K562 (cell line): ENCODE results near the gene PPT2. TPM values are rescaled to one million over a fixed set of nuclear protein-coding genes. Genes with fewer than 3 reads are reported as not detected.

Experiments used
- ARHGAP35 ChIP-seq: fragments of 450-650 bp; IDR thresholded peaks from 2 replicates; pipeline ENCODE4 v1.6.1; 2018; ENCODE audit not compliant: partially characterized antibody
- CBFA2T3 ChIP-seq: fragments of 450-650 bp; IDR thresholded peaks from 2 replicates; pipeline ENCODE4 v1.6.1; 2017
- CCNT2 ChIP-seq: IDR thresholded peaks from 2 replicates; pipeline ENCODE4 v1.6.1; 2011; ENCODE audit warnings: borderline replicate concordance, low read depth, mild to moderate bottlenecking, moderate library complexity, mixed read lengths, low read length; ENCODE audit not compliant: insufficient read length; ENCODE audit errors: extremely low read depth
- CHD4 ChIP-seq: fragments of 200-600 bp; sonication (generic); IDR thresholded peaks from 3 replicates; pipeline ENCODE4 v1.6.1; 2012; ENCODE audit warnings: low read depth, mild to moderate bottlenecking, mixed read lengths, low read length, inconsistent platforms; ENCODE audit not compliant: insufficient read depth, insufficient replicate concordance, poor library complexity, severe bottlenecking
- ELK3 ChIP-seq: fragments of 450-650 bp; formaldehyde crosslinking; IDR thresholded peaks from 2 replicates; pipeline ENCODE4 v1.4.0; 2020; ENCODE audit warnings: mild to moderate bottlenecking
- FOXJ2 ChIP-seq: fragments of 200-800 bp; sonication (Bioruptor generic); IDR thresholded peaks from 2 replicates; pipeline ENCODE4 v1.6.1; 2016; ENCODE audit warnings: missing genetic modification characterization, missing compliant biosample characterization
- JUNB ChIP-seq: fragments of 450-650 bp; formaldehyde crosslinking; conservative IDR thresholded peaks from 2 replicates; pipeline ENCODE4 v1.4.0; 2020; ENCODE audit warnings: mild to moderate bottlenecking
- MECOM ChIP-seq: fragments of 250-450 bp; sonication (Bioruptor Pico); IDR thresholded peaks from 2 replicates; pipeline ENCODE4 v1.8.0; 2022; ENCODE audit warnings: inconsistent platforms
- POLR2A ChIP-seq: fragments of 450-650 bp; conservative IDR thresholded peaks from 2 replicates; pipeline ENCODE4 v1.6.1; 2016
- PYGO2 ChIP-seq: fragments of 450-650 bp; IDR thresholded peaks from 2 replicates; pipeline ENCODE4 v1.6.1; 2016; ENCODE audit warnings: mild to moderate bottlenecking, missing genetic modification characterization, moderate library complexity, missing compliant biosample characterization
- RBM34 ChIP-seq: fragments of 200-400 bp; formaldehyde crosslinking; IDR thresholded peaks from 2 replicates; pipeline ENCODE4 v1.6.1; 2018; ENCODE audit warnings: low read length, borderline replicate concordance; ENCODE audit not compliant: insufficient read depth
- RFX1 ChIP-seq: fragments of 450-650 bp; IDR thresholded peaks from 2 replicates; pipeline ENCODE4 v1.6.1; 2016; ENCODE audit warnings: mild to moderate bottlenecking, moderate library complexity
- SIN3A ChIP-seq, 2 experiments: fragments of 150-350 bp in 1 of 2; IDR thresholded peaks; 2 replicates each; pipeline ENCODE4 v1.6.1; 2011 to 2016; ENCODE audit warnings: borderline replicate concordance in 2 of 2, low read depth in 2 of 2, low read length in 2 of 2, mild to moderate bottlenecking in 2 of 2, moderate library complexity in 2 of 2; ENCODE audit not compliant: control insufficient read depth in 1 of 2
- ZNF232 ChIP-seq: sonication (generic); formaldehyde crosslinking; IDR thresholded peaks from 2 replicates; pipeline ENCODE4 v1.8.0; 2022; ENCODE audit warnings: mild to moderate bottlenecking, missing genetic modification reagents
- ZNF280B ChIP-seq: fragments of 250-450 bp; sonication (Bioruptor Pico); IDR thresholded peaks from 2 replicates; pipeline ENCODE4 v1.5.1; 2021; ENCODE audit warnings: mild to moderate bottlenecking
- ZNF3 ChIP-seq: fragments of 250-450 bp; sonication (Bioruptor Pico); IDR thresholded peaks from 2 replicates; pipeline ENCODE4 v1.5.0; 2021; ENCODE audit warnings: mild to moderate bottlenecking, moderate library complexity
- ZNF316 ChIP-seq: fragments of 450-650 bp; IDR thresholded peaks from 2 replicates; pipeline ENCODE4 v1.6.1; 2016
- ZNF408 ChIP-seq: fragments of 250-450 bp; sonication (Bioruptor Pico); IDR thresholded peaks from 2 replicates; pipeline ENCODE4 v1.4.0; 2020; ENCODE audit warnings: low read depth, mild to moderate bottlenecking, moderate library complexity
- ZNF668 ChIP-seq: fragments of 250-450 bp; sonication (Bioruptor Pico); IDR thresholded peaks from 2 replicates; pipeline ENCODE4 v1.8.0; 2022; ENCODE audit warnings: mild to moderate bottlenecking, inconsistent platforms
- ZNF785 ChIP-seq: fragments of 250-450 bp; sonication (Bioruptor Pico); IDR thresholded peaks from 2 replicates; pipeline ENCODE4 v1.4.0; 2020; ENCODE audit warnings: mild to moderate bottlenecking
- polyA plus RNA-seq, 8 experiments: library from polyadenylated mRNA; depleted of rRNA in 4 of 8; stranded (reverse) in 5 of 8; unstranded in 3 of 8; fragments of >200 nt; fragmentation: Nextera tagmentation in 2 of 8; fragmentation: Illumina TruSeq in 1 of 8; extraction: Ambion mirVana in 2 of 8; extraction: Trizol in 1 of 8; gene quantifications; 2 replicates each; pipeline versions ENCODE4 v1.2.1 to v1.2.3, GENCODE V29; 2011 to 2014; ENCODE audit warnings: inconsistent platforms in 1 of 8, missing spikeins in 1 of 8
- total RNA-seq, 7 experiments: library from RNA; depleted of rRNA in 6 of 7; stranded (reverse); fragments of >200 nt in 6 of 7; fragmentation: Illumina TruSeq in 2 of 7; extraction: Trizol in 2 of 7; gene quantifications; 2 replicates each; pipeline versions ENCODE4 v1.2.1 to v1.2.3, GENCODE V29; 2011 to 2021; ENCODE audit warnings: low replicate concordance in 1 of 7
- TF ChIP-seq, protein P1 (sequence below): IDR thresholded peaks from 2 replicates; pipeline ENCODE4 v1.6.1; 2011; ENCODE audit not compliant: insufficient read length; ENCODE audit errors: extremely low read depth
- TF ChIP-seq, protein P2 (sequence below): fragments of 200-800 bp; sonication (Bioruptor generic); IDR thresholded peaks from 2 replicates; pipeline ENCODE4 v1.6.1; 2017; ENCODE audit warnings: missing genetic modification characterization, missing compliant biosample characterization

The PPT2 gene
- total and polyA plus RNA-seq, 9 of the 15 experiments (the other 6 are each of a cell fraction or from before 2014, with no cell fraction given) = 27.4 to 98.8 (median 69.9) TPM

GRCh38 chr6:32190054-32190851, 36.3 kb downstream of the PPT2 start, which contains the start of gene PBX2 (continued):
- TF ChIP-seq CHD4 (no peak), ZNF232 (CRISPR knock-in tag) (no peak), ZNF3 (CRISPR knock-in tag) (no peak), POLR2A (peak; percentile 80), ZNF408 (CRISPR knock-in tag) (no peak), CBFA2T3 (0 out of 2 replicates have a peak, but pooled peaks have one; percentile 14), JUNB (CRISPR knock-in tag) (no peak), ZNF316 (no peak), RFX1 (no peak), PYGO2 (no peak), ZNF785 (CRISPR knock-in tag) (no peak), ZNF280B (CRISPR knock-in tag) (no peak), MECOM (CRISPR knock-in tag) (no peak), FOXJ2 (no peak), ZNF668 (CRISPR knock-in tag) (no peak), ARHGAP35 (no peak), ELK3 (no peak), SIN3A (IDR thresholded peaks at IDR 0.05; ENCODE audit: borderline replicate concordance in 2 of 2, control insufficient read depth in 1 of 2, low read depth in 2 of 2, low read length in 2 of 2) (peak in 1 of 2 experiments; percentile 54; a peak in 2 of 4 replicates), RBM34 (no peak), CCNT2 (no peak)
- TF ChIP-seq, protein P1, sequence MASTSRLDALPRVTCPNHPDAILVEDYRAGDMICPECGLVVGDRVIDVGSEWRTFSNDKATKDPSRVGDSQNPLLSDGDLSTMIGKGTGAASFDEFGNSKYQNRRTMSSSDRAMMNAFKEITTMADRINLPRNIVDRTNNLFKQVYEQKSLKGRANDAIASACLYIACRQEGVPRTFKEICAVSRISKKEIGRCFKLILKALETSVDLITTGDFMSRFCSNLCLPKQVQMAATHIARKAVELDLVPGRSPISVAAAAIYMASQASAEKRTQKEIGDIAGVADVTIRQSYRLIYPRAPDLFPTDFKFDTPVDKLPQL = no peak
- TF ChIP-seq, protein P2, sequence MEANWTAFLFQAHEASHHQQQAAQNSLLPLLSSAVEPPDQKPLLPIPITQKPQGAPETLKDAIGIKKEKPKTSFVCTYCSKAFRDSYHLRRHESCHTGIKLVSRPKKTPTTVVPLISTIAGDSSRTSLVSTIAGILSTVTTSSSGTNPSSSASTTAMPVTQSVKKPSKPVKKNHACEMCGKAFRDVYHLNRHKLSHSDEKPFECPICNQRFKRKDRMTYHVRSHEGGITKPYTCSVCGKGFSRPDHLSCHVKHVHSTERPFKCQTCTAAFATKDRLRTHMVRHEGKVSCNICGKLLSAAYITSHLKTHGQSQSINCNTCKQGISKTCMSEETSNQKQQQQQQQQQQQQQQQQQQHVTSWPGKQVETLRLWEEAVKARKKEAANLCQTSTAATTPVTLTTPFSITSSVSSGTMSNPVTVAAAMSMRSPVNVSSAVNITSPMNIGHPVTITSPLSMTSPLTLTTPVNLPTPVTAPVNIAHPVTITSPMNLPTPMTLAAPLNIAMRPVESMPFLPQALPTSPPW (CRISPR knock-in tag) = peak; percentile 100
